ENCODE data around the gene KLK5.

The KLK5 gene

DNA sequence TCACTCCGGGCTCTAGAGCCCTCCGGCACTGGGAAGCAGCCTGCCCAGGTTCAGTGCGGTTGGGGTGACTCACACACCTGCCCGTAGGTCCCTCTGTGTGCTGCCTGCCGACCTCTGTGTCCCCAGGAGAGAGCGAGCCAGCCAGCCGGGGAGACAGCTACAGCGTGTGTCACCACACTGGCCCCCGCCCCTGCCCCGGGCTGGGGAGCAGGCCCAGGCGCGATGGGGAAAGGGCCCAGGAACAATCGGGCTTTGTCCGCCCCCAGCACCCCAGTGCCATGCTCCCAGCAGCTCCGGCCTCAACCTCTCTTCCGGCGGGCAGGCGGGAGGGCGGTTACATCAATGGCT lies 16.5 kb upstream of the KLK5 start, which contains the start of gene KLK6:
Gene KLK6, minus strand, starts transcription at position 179 of the 348 bp plus-strand sequence. CDS start 1,487 bp downstream, outside the sequence.
- DNase-seq (ENCODE audit: low read depth in 1 of 2, low spot score in 1 of 2), result no peak

DNA sequence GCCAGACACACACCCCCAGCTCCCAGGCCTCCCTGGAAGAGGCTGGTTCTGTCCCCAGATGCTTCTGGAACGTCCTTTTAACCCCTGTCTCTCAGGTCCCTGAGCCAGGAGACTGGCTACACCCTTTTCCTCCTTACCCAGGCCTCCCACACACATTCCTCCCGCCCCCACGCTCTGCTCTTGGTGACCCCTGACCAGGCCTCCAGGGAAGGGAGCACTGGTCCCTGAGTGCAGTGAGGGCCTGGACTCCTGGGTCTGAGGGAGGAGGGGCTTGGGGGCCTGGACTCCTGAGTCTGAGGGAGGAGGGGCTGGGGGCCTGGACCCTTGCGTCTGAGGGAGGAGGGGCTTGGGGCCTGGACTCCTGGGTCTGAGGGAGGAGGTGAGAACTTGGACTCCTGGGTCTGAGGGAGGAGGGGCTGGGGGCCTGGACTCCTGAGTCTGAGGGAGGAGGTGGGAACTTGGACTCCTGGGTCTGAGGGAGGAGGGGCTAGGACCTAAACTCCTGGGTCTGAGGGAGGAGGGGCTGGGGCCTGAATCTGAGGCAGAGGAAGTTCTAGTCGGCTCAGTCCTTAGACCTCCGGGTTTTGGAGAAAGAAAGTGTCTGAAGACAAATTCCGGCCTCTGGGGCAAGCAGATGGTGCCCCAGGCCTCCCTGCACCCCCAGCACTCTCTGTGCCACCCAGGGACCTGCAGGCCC lies 16.0 kb upstream of the KLK5 start:
- no peak for DNase-seq (ENCODE audit: low read depth in 1 of 2, low spot score in 1 of 2)

DNA sequence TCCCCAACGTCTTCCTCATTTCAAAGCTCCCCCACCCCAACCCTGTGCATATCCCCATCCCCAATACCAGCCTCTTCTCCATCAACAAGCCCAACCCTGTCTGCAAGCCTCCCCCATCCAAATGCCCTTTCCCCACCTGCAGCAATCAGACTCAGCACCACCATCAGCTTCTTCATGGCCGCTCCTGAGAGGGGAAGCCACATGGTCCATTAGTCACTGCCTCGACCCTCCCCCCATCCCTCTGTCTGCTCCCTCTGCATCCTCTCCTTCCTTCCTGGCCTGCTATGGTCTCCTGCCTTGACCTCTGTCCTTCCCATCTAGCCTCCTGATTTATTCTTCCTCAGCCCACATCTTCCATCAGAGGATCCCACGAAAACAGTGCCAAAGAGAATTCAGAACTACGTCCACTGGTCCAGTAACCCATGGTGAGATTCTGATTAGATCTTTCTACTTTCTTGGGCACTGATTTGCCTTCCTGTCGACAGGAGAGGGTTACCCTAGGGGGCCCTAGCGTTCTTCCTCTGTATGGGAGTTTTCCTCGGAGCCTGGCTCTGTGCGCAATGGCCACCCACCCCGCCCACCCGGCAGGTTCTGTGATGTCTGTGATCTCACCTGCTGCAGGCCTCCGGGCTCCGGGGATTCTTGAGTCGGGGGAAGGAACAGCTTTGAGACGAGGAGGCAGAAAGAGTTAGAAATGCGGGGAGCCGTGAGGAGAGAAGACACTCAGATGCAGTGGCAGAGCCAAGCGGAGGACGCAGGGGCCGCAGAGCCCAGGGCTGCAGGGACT lies 15.3 kb upstream of the KLK5 start:
- no peak for DNase-seq (ENCODE audit: low read depth in 1 of 2, low spot score in 1 of 2)

DNA sequence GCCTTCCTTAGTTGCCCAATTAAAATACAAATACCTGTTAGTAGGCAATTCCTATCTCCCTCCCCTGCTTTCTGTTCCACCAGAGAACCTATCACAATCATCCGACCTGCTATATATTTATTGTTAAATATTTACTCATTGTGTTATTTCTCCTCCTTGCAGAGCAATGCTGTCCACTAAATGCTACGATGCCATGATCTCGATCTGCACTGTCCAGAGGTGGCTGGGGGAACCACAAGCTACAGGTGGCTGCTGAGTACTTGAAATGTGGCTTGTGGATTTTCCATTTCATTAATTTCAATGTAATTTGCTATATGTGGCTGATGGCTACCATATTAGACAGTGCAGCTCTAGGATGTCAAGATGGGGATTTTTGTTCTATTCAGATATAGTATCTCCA lies 11.4 kb upstream of the KLK5 start:
- no peak for DNase-seq (ENCODE audit: low read depth in 1 of 2, low spot score in 1 of 2)

DNA sequence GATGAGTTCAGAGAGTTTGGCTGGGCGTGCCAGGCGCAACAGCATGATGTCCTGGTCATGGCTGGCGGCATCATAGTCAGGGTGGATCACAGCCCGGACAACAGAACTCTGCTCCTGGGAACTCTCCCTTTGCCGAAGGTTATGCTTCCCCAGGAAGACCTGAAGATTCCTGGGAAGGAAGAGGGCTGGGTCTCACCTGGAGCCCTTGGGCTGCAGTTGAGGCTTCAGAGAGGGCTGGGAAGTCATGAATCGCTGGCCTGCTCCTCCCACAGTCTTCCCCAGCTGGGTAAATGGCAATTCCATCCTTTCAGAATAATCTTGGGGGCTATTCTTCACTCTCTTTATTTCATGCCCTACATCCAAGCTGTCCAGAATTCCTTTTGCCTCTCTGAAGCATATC lies 10.5 kb upstream of the KLK5 start:
- DNase-seq (ENCODE audit: low read depth in 1 of 2, low spot score in 1 of 2), result no peak

DNA sequence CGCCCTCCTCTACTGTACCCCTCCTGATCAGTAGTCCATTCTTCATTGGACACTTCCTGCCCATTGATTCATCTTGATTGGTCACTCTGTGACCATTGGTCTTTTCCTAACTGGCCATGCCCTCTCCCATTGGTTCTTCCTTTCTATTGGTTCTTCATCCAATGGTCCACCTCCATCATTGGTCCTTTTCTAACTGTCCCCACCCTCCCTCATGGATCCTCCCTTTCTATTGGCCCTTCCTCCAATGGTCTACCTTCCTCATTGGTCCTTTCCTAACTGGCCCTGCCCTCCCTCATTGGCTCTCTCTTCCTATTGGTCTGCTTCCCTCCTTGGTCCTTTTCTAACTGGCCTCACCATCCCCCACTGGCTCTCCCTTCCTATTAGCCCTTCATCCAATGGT lies 9.4 kb upstream of the KLK5 start:
- DNase-seq (ENCODE audit: low read depth in 1 of 2, low spot score in 1 of 2), result no peak

DNA sequence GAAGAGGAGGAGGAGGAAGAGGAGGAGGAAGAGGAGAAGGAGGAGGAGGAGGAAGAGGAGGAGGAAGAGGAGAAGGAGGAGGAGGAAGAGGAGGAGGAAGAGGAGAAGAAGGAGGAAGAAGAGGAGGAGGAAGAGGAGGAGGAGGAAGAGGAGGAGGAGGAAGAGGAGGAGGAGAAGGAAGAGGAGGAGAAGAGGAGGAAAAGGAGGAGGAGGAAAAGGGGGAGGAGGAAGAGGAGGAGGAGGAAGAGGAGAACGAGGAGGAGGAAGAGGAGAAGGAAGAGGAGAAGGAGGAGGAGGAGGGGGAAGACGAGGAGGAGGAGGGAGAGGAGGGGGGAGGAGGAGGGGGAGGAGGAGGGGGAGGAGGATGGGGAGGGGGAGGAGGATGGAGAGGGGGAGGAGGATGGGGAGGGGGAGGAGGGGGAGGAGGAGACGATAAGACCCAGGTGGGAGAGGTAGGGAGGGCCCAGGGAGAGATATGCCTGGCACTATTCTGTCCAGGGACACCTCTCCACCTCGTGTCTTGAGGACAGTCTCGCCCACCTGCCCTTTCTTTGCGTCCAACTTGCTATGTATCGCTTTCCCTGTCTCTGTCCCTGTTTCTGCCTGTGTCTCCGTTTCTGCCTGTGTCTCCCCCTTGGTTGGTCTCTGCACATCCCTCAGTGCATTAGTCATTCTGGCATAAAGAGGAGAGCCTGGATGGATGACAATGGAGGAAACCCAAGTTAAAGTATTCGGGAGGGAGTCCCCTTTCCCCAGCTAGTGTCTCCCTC lies 7.1 kb upstream of the KLK5 start:
- DNase-seq (ENCODE audit: low read depth in 1 of 2, low spot score in 1 of 2), result no peak

DNA sequence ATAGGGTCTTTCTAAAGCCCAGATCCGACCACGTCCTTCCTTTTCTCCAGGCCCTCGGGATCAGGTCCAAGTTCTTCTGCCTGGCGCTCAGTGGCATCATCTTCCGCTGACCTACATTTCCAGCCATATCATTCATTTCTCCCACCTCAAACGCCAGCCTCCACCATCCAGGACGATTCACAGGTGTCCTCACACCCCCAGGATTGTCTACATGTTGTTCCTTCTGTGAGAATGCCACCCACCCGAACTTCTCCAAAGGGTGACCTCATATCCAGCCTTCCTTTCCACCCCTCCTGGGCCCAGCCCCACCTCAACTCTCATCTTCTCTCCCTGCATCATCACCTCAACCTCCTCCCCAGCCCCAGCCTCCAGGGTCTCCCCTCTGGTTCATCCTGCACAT lies 4.7 kb upstream of the KLK5 start:
- DNase-seq (ENCODE audit: low read depth in 1 of 2, low spot score in 1 of 2), result no peak

DNA sequence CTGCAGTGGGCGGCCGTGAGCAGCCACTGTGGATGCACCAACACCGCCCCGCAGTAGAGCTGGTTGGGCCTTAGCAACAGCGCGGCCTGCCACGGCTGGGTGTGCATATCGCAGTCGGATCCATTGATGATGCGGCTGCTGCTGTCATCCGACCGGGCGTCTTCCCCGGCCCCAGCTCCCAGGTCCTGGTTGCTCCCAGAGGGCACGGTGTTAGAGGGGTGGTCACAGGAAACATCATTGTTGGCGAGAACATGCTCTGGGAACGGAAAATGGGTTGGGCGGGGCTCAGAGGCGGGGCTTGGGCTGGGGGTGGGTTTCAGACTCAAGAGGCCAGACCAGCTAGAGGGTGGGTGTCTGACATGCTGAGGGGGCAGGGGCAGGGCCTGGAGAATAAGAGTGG lies 3.0 kb downstream of the KLK5 start:
- DNase-seq (ENCODE audit: low read depth in 1 of 2, low spot score in 1 of 2), result no peak

DNA sequence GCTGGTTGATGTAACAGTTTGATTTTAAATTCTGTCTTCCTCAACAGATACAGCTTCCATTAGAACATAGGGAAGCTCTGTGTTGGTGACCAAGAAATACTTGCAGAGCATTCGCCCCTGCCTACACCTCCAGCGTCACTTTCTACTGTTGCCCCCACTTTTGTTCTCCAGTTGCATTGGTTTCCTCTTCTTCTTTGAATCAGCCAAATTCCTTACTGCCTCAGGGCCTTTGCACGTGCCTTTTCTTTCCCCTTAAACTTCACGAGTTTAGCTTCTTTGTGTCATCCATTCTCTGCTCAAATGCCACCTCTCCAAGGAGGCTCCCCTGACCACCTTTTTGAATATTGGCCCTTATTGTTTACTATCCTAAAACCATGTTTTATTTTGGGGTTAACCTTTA lies 5.7 kb downstream of the KLK5 start:
- no peak for DNase-seq (ENCODE audit: low read depth in 1 of 2, low spot score in 1 of 2)

DNA sequence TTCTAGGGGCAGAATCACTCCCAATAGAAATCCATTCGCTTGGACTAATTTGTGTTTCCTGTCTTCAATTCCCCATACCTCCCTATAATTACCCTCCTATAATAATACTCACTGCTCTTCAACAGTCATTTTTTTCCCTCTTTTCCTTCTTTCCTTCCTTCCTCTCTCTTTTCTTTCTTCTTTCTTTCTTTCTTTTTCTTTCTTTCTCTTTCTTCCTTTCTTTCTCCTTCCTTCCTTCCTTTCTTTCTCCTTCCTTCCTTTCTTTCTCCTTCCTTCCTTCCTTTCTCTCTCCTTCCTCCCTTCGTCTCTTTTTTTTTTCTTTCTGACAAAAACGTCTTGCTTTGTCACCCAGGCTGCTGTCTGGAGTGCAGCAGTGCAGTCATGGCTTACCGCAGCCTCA lies 8.0 kb downstream of the KLK5 start:
- no peak for DNase-seq (ENCODE audit: low read depth in 1 of 2, low spot score in 1 of 2)

DNA sequence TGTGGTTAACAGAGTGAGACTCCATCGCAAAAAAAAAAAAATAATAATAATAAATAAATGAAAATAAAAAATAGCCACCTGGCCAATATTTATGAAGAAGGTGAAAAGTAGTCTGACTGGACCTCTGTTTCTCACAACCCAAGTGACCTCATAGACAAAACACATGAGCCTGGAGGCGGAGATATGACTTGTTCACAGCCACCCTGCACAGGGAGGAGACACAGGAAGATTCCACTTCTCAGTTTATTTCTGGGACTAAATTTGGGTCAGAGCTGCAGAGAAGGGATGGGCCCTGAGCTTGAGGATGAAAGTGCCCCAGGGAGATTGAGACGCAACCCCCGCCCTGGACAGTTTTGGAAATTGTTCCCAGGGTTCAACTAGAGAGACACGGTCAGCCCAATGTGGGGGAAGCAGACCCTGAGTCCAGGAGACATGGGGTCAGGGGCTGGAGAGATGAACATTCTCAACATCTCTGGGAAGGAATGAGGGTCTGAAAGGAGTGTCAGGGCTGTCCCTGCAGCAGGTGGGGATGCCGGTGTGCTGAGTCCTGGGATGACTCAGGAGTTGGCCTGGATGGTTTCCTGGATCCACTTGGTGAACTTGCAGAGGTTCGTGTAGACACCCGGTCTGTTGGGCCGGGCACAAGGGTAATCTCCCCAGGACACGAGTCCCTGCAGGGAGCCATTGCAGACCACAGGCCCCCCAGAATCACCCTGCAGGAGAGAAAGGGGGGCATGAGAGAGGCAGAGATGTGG lies 9.6 kb downstream of the KLK5 start:
- no peak for DNase-seq (ENCODE audit: low read depth in 1 of 2, low spot score in 1 of 2)

DNA sequence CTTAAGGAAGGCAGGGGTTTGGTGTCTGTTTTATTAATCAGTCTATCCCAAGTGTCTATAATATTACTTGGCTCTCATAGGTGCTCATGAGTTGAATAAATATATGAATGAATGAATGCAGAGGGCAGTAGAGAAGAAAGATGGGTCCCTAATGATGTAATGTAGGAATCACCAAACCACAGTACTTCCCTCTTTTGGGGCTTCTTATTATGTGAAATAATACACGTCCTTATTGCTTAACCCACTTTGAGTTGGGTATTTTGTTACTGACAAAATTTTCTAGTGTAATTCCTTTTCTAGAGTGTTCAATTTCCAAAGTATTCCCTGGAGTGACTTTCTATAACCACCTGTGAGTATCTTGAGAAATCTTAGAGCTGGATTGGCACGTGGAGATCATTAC lies 13.2 kb downstream of the KLK5 start:
- no peak for DNase-seq (ENCODE audit: low read depth in 1 of 2, low spot score in 1 of 2)

DNA sequence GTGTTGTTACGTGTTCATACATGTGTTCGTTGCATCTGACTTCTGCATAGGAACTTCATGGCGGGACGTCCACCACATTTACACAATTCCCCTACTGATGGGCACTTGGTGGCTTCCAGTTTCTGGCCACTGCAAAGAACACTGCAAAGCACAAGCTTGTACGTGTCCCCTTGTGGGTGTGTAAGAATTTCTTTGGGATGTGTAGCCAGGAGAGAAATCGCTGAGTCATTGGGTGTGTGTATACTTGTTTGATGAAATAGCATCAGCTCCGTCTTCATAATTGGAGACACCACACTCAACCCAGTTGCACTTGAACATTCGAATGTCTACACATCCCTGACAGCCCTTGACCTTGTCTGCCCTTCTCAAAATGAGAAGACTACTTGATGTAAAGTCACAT lies 19.2 kb downstream of the KLK5 start:
- no peak for DNase-seq (ENCODE audit: low read depth in 1 of 2, low spot score in 1 of 2)

DNA sequence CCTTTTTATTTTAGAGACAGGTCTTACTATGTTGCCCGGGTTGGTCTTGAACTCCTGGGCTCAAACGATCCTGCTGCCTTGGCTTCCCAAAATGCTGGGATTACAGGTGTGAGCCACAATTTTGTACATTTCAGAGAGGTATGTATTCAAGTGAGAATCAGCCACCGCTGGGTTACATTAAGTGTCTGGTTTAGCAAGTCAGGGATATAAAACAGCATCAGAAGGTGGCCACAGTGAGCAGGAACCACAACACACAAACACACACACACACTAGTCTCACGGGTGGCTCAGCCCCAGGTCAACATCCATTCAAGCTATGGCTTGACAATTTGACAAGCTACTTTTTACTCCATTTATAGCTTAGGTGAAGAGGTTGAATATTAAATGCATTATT lies 20.2 kb downstream of the KLK5 start:
- no peak for DNase-seq (ENCODE audit: low read depth in 1 of 2, low spot score in 1 of 2)

DNA sequence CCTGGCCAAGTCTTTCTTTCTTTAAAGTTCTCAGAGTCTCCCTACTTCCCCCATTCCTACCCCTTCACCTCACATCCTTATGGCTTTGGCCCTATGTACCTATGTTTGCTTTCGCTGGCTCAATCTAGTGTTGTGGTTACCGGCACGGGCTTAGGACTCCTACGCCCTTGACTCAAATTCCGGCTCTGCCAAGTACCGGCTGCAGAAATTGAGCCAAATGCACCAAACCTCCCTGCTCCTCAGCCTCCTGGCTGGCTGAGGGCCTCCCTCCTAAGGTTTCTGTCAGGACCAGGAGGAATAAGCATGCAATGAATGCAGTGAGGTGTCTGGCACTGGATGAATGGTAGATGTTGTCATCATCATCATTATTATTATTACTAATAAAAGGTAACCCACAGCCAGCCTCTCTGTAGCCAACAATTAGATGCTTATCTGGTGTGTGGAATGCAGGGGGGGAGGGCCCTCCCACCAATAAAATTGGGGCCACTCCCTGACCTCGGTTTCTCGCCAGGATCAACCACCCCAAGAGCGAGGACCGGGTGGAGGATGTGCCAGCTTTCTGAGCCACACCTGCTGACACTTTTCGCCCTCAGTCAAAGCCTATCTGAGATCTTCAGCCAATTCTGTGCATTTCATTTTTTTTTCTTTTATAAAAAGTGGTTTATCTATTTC lies 20.7 kb downstream of the KLK5 start:
- no peak for DNase-seq (ENCODE audit: low read depth in 1 of 2, low spot score in 1 of 2)

DNA sequence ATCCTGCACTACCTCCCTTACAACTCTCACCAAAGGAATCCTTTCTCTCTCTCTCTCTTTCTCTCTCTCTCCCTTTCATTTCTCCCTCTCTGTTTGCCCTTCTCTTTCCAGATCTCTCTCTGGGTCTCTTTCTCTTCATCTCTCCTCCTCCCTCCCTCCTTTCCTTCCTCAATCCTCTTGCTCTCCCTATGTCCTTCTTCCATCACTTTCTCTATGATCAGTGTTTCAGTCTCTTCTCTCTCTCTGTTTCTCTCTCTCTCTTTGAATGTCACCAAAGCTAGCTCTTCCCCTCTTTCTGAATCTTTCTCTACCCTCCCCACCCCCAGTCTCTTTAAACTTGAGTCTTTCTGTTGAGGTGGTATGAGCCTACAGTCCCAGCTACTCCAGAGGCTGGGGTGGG lies 21.8 kb downstream of the KLK5 start:
- no peak for DNase-seq (ENCODE audit: low read depth in 1 of 2, low spot score in 1 of 2)

DNA sequence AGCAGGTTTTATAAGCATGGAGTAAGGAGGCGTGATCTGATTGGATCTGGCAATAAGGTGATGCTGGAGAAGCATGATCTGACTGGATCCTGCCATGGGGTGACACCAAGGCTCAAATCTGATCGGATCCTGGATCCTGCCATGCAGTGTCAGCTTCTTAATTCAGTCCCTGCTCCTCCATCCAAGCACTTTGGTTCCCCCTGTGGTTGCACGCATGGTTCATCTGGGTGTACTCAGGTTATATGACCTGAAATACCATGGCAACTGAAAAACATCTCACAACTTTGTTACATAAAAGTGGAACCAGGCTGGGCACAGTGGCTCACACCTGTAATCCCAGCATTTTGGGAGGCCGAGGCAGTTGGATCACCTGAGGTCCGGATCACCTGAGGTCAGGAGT lies 24.0 kb downstream of the KLK5 start:
- no peak for DNase-seq (ENCODE audit: low read depth in 1 of 2, low spot score in 1 of 2)

DNA sequence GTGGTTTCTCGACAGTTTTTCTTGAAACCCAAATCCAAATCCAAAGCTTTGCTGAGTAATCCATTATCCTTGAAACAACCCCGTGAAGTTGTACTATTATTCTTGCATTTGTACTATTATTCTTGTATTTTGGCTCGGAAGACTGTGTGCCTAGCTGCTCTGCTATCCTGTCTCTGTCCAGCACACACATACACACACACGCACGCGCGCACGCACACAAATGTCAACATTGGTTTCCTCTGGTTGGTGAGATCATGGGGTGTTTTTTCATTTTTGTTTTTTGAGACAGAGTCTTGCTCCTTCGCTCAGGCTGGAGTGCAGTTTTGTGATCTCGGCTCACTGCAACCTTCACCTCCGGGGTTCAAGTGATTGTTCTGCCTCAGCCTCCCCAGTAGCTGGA lies 26.7 kb downstream of the KLK5 start:
- no peak for DNase-seq (ENCODE audit: low read depth in 1 of 2, low spot score in 1 of 2)

DNA sequence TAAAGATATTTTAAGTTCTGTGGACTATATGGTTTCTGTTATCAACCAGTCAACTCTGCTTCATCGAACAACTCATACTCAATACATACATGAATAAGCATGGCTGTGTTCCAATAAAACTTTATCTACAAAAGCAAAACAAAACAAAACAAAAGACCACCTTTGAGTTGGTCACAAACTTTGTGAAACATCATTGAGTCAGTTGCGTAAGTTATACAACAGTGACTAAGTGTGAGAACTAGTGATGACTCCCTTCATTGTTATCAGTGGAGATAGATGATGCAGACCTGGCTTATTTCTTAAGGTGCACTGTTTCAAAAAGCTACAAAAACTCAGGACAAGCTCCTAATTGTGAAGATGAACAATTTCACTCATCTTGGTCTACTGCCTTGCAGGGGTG lies 27.1 kb downstream of the KLK5 start:
- no peak for DNase-seq (ENCODE audit: low read depth in 1 of 2, low spot score in 1 of 2)

DNA sequence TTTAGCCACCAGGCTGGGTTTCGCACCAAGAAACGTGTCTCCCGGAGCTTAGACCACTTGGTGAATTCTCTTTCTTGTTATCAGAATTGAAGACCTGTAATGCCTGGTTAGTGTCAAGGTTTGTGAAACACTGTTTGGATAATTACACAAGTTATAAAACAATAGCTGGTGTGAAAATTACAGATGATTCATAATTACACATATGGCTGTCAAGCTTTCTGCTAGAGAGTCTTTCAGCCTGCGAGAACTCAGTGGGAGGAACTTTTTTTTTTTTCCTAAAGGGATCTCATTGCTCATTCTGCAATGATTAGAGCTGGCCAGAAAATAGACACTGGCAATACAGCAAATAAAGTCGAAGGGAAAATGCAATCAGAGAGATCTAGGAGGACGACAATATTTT lies 28.3 kb downstream of the KLK5 start:
- no peak for DNase-seq (ENCODE audit: low read depth in 1 of 2, low spot score in 1 of 2)
